GM10248 (cell line): ENCODE data around the gene GAK.

Source experiments
- CTCF ChIA-PET: fragments of 300-600 bp; sonication (Branson Sonifier 250); formaldehyde crosslinking; extraction: SDS; loops from one replicate; lab custom pipeline; 2021; ENCODE audit warnings: antibody characterized with exemption; lab: Yijun Ruan, JAX
- POLR2A ChIA-PET: fragments of 350-650 bp; sonication (Branson Sonifier 250); formaldehyde crosslinking; extraction: SDS; loops from one replicate; lab custom pipeline; 2020; ENCODE audit warnings: antibody characterized with exemption; lab: Yijun Ruan, JAX
- DNase-seq: peaks from one replicate; pipeline ENCODE4 v3.0.0; 2012; ENCODE audit errors: extremely low spot score
- TF ChIP-seq, protein P1 (sequence below): IDR thresholded peaks from 2 replicates; pipeline ENCODE4 v1.5.1; 2012; ENCODE audit warnings: mild to moderate bottlenecking, low read depth; ENCODE audit errors: extremely low read depth, missing control alignments, control extremely low read depth

Gene GAK

DNA sequence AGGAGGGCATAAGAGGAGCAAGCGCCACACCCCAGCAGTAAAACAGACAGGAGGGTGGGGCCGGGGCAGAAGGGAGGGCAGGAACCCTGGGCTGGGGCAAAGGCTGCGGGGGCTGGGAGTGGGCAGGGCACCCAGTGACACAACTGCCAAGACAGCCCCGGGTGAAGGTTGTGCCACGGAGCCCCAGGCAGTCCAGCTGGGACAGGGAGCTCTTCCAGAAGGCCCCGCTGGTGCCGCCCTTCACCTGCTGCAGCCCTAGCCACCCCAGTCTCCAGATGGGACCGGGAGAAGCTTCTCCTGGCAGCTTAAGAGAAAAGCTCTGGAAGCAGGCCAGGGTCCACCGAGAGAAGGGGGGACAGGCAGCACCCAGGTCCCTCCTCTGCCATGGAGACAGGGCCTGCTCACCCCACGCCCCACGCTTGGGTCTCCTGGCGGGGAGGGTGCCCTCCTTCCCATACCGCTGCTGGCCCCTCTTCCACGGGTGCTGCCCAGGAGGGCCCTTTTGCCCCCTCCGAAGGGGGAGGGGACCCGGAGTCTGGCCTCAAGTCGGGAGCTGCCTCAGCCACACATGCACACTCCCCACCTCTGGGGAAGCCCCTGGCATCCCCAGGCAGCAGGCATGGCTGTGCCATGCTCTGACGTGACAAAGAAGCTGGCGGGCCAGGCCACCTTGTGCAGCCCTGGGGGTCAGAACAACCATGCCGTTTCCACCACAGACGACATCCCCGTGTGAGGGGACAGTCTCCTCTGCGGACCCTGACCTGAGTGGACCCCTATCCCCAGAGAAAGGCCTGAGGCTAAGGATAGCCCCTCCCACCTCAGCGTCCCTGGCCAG, 39.8 kb upstream of the GAK start:
- TF ChIP-seq, protein P1, sequence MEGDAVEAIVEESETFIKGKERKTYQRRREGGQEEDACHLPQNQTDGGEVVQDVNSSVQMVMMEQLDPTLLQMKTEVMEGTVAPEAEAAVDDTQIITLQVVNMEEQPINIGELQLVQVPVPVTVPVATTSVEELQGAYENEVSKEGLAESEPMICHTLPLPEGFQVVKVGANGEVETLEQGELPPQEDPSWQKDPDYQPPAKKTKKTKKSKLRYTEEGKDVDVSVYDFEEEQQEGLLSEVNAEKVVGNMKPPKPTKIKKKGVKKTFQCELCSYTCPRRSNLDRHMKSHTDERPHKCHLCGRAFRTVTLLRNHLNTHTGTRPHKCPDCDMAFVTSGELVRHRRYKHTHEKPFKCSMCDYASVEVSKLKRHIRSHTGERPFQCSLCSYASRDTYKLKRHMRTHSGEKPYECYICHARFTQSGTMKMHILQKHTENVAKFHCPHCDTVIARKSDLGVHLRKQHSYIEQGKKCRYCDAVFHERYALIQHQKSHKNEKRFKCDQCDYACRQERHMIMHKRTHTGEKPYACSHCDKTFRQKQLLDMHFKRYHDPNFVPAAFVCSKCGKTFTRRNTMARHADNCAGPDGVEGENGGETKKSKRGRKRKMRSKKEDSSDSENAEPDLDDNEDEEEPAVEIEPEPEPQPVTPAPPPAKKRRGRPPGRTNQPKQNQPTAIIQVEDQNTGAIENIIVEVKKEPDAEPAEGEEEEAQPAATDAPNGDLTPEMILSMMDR: no peak
- no peak for DNase-seq
- ChIA-PET CTCF (no interaction called here), POLR2A (no interaction called here)

DNA sequence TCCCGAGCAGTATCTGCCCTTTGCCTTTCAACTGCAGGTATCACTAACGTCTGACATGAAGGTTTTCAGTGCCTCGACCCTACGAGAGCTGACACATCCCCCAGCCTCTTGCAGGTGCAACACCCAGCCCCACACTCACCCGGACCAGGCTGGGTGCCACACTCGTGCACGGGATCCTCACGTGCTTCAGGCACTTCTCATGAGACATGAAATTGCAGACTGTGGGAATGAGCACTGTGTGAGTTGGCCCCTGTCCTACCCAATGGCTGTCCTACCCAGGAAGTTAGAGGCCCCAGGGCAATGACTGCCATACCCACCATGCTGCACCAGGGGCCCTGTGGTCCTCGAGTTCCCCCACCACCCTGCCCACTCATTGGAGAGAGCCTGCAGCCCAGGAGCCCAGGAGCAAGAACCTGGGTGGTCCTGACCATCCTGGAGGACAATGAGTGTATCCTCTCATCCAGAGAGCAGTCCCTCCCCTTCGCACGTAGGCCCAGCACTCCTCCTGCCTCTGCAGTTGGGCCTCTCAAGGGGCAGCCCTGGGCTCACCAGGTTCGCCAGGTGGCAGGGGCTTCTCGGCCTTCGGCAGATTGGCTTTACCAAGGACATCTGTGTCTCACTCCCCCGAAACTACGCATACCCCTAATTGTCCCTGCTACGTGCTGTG, 38.9 kb upstream of the GAK start:
- DNase-seq: no peak
- CTCF ChIA-PET: no interaction called here
- TF ChIP-seq, protein P1: no peak
- POLR2A ChIA-PET: no interaction called here

DNA sequence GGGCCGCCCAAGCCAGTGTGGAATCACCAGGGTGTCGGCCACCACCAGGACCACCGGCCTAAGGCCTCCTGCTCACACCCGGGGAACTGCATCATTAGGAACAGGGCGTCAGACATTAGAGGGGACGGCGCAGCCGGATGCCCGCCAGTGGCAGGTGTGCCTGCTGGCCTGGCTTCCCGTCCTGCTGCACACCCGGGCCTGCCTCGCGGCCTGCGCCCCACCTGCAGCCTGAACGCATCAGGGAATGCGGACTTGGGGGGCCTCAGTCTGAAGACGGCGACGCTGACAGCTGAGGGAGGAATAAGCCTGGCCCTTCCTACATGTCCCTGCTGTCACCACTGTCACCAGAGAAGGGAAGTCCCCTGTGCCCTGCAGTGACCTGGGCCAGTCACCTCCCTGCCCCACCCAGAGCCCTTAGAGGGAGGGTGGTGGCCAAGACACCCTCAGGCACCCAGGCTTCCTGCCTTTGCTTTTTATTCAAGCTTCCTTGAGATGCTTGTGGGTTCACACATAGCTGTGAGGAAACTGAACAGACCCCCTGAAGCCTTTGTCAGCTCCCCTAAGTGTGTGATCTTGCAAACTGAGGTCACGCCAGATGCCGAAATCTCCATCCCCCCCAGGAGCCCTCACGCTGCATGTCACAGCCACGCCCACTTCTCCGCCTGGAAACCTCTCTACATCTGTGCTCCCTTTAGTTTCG, 38.1 kb upstream of the GAK start:
- no peak for DNase-seq
- POLR2A ChIA-PET: interaction anchor here (0.6 kb wide), 1 partner anchor 123 kb away, joined by 3 read pairs; no protein-coding TSS in a partner anchor
- CTCF ChIA-PET: no interaction called here
- TF ChIP-seq, protein P1: no peak

DNA sequence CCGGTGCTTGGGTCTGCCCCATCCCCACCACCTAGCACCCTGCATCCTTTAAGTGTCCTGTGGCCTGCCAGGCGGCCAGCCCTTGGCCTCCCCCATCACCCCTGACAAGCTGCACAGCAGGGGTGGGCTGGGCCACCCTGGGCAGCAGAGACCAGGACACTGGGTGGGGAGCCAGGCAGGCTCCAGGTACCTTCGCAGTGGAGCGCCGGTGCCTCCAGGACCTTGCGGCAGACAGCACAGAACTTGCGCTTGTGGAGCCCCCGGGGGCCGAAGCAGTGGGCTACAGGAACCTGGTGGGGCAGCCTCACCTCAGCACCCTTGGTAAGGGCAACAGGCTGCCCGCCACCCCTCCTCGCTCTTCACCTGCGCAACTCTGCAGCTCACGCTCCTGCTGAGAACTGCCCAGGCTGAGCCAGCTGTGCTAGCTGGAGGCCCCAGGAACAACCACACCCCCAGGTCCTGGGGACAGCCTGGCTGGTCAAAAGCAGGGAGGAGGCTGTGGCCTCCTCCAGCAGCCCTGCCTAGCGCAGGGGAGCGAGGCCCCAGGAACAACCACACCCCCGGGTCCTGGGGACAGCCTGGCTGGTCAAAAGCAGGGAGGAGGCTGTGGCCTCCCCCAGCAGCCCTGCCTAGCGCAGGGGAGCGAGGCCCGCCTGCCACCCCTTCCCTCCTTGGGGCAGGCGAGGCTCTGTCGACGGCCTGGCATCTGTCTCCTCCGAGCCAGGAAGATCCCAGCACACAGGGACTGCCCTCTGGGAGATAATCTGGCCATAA, 36.7 kb upstream of the GAK start:
- no peak for DNase-seq
- TF ChIP-seq, protein P1: no peak
- CTCF ChIA-PET: interaction anchor here (1.0 kb wide), 1 partner anchor 30 kb away, joined by 3 read pairs; no protein-coding TSS in a partner anchor
- POLR2A ChIA-PET: no interaction called here

DNA sequence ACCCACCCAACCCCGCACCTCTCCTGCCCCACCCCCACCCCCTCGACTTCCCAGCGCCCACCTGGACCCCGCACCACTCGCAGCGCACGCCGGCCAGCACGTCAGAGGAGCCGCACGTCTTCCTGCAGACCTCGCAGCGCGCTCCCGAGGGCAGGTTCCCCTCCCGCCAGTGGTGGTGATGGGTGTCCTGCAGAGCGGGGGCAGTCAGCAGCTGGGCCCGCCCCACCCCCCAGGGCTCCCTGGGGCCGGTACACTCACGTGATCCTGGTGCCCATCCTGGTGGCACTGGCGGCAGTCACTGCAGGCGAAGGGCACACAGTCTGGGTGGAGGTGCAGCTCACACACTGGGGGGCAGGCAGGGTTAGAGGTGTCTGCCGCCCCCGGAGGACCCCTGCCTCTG, 36.1 kb upstream of the GAK start:
- DNase-seq: no peak
- ChIA-PET CTCF (no interaction called here), POLR2A (no interaction called here)
- TF ChIP-seq, protein P1: no peak
